Mesodermal cell (in vitro differentiated cells): Measurements from ENCODE around the gene GBE1.
"Not testable (repeated sequence)": the region's sequence is repeated elsewhere in the genome, so short reads cannot be mapped to it uniquely, and the experiment has no call there.

Experiments
- H3K27ac ChIP-seq: 2 replicates; pipeline ENCODE4 v1.7.0; 2013; ENCODE audit warnings: mild to moderate bottlenecking, low read depth, low read length, moderate library complexity; ENCODE audit not compliant: severe bottlenecking
- H3K36me3 ChIP-seq: 2 replicates; pipeline ENCODE4 v1.7.1; 2013; ENCODE audit warnings: mild to moderate bottlenecking, low read length, moderate library complexity; ENCODE audit not compliant: control insufficient read depth, insufficient read depth
- H3K4me1 ChIP-seq: one replicate; pipeline ENCODE4 v1.7.1; 2013; ENCODE audit warnings: mild to moderate bottlenecking, low read length; ENCODE audit not compliant: insufficient read depth, control insufficient read depth, poor library complexity, severe bottlenecking
- H3K4me3 ChIP-seq: 2 replicates; pipeline ENCODE4 v1.7.0; 2013; ENCODE audit warnings: low read length, control low read depth, mild to moderate bottlenecking; ENCODE audit not compliant: insufficient read depth, poor library complexity, severe bottlenecking; ENCODE audit errors: extremely low read depth
- H3K9me3 ChIP-seq: 2 replicates; pipeline ENCODE4 v1.7.1; 2013; ENCODE audit warnings: mild to moderate bottlenecking, low read length, moderate library complexity; ENCODE audit not compliant: control insufficient read depth
- WGBS, 2 experiments: methylation state at CpG; one replicate each; pipeline ENCODE4 v1.1.5; 2013; ENCODE audit warnings: missing lambda C conversion rate in 2 of 2; ENCODE audit not compliant: insufficient coverage in 2 of 2; 5-methylcytosine and 5-hydroxymethylcytosine counted together

The GBE1 gene

GRCh38 chr3:81753416-81754027 lies 7.9 kb downstream of the GBE1 start:
- H3K9me3 ChIP-seq: peaks cover 6% of the 10 kb centered on the region
- peaks cover 23% of the 10 kb centered on the region for H3K36me3 ChIP-seq
- 85 to 86% methylated on average over 1 to 2 of the region's 2 CpGs for WGBS, 2 experiments
- no peaks in the 10 kb centered on the region for H3K4me1 ChIP-seq
- no peak overlapping the region for H3K4me3 ChIP-seq
- H3K27ac ChIP-seq: no peak overlapping the region

GRCh38 chr3:81752604-81753003 lies 8.8 kb downstream of the GBE1 start:
- H3K4me1 ChIP-seq: no peaks in the 10 kb centered on the region
- no peak overlapping the region for H3K27ac ChIP-seq
- peaks cover 14% of the 10 kb centered on the region for H3K36me3 ChIP-seq
- H3K4me3 ChIP-seq: no peak overlapping the region
- H3K9me3 ChIP-seq: peaks cover 6% of the 10 kb centered on the region

- peaks cover 3% of the 10 kb centered on the region for H3K4me1 ChIP-seq
Observed at GRCh38 chr3:81749265-81749664, 12.2 kb downstream of the GBE1 start.

GRCh38 chr3:81747280-81747679 lies 14.2 kb downstream of the GBE1 start:
- H3K9me3 ChIP-seq, H3K27ac ChIP-seq, H3K4me3 ChIP-seq, H3K36me3 ChIP-seq: not testable (repeated sequence)
- WGBS, 2 experiments: 83 to 100% methylated on average over 1 of the region's 4 CpGs
- H3K4me1 ChIP-seq: peaks cover 23% of the 10 kb centered on the region

More at GRCh38 chr3:81749265-81749664, 12.2 kb downstream of the GBE1 start:
- Histone ChIP-seq H3K27ac (no peak overlapping the region), H3K9me3 (peaks cover under 1% of the 10 kb centered on the region), H3K4me3 (no peak overlapping the region), H3K36me3 (no peaks in the 10 kb centered on the region)
- no CpG with 5 or more reads among the region's 2 CpGs for WGBS, 2 experiments

GRCh38 chr3:81744366-81744765 lies 17.1 kb downstream of the GBE1 start:
- H3K27ac ChIP-seq: peak overlapping the region; percentile 91
- no peaks in the 10 kb centered on the region for H3K9me3 ChIP-seq
- peaks cover 34% of the 10 kb centered on the region for H3K4me1 ChIP-seq
- no peak overlapping the region for H3K4me3 ChIP-seq
- no peaks in the 10 kb centered on the region for H3K36me3 ChIP-seq

GRCh38 chr3:81743096-81744025 lies 18.1 kb downstream of the GBE1 start:
- Histone ChIP-seq H3K9me3 (no peaks in the 10 kb centered on the region), H3K4me3 (no peak overlapping the region), H3K4me1 (peaks cover 34% of the 10 kb centered on the region), H3K36me3 (no peaks in the 10 kb centered on the region), H3K27ac (peak overlapping the region; percentile 91)
- whole genome bisulfite sequencing, 2 experiments: 83 to 93% methylated on average over 3 to 4 of the region's 5 CpGs

GRCh38 chr3:81742581-81742980 lies 18.9 kb downstream of the GBE1 start:
- no peaks in the 10 kb centered on the region for H3K9me3 ChIP-seq
- H3K4me1 ChIP-seq: peaks cover 34% of the 10 kb centered on the region
- H3K4me3 ChIP-seq: no peak overlapping the region
- no peaks in the 10 kb centered on the region for H3K36me3 ChIP-seq
- 92% methylated on average over 2 to 3 of the region's 6 CpGs for WGBS, 2 experiments
- peak overlapping the region; percentile 91 for H3K27ac ChIP-seq

GRCh38 chr3:81741216-81741615 lies 20.2 kb downstream of the GBE1 start:
- Histone ChIP-seq H3K4me1 (peaks cover 34% of the 10 kb centered on the region), H3K9me3 (no peaks in the 10 kb centered on the region), H3K27ac (no peak overlapping the region), H3K4me3 (no peak overlapping the region), H3K36me3 (no peaks in the 10 kb centered on the region)
- no CpG with 5 or more reads among the region's 1 CpG for WGBS, 2 experiments

- H3K4me1 ChIP-seq: peaks cover 34% of the 10 kb centered on the region
- H3K36me3 ChIP-seq: no peaks in the 10 kb centered on the region
- H3K9me3 ChIP-seq: no peaks in the 10 kb centered on the region
- H3K4me3 ChIP-seq: no peak overlapping the region
- no peak overlapping the region for H3K27ac ChIP-seq
- no CpG with 5 or more reads among the region's 1 CpG for WGBS, 2 experiments
Observed at GRCh38 chr3:81740731-81741130, 20.7 kb downstream of the GBE1 start.

- no peak overlapping the region for H3K4me3 ChIP-seq
- WGBS, 2 experiments: 92 to 99% methylated on average over 4 of the region's 5 CpGs
- no peaks in the 10 kb centered on the region for H3K36me3 ChIP-seq
- H3K4me1 ChIP-seq: peaks cover under 1% of the 10 kb centered on the region
- H3K27ac ChIP-seq: no peak overlapping the region
- H3K9me3 ChIP-seq: no peaks in the 10 kb centered on the region
Observed at GRCh38 chr3:81735334-81735733, 26.1 kb downstream of the GBE1 start.

- no peaks in the 10 kb centered on the region for H3K36me3 ChIP-seq
- H3K4me1 ChIP-seq: peaks cover 2% of the 10 kb centered on the region
- WGBS, 2 experiments: 100% methylated on average over 1 of the region's 1 CpG; no CpG with 5 or more reads in 1 of the 2 experiments
- no peaks in the 10 kb centered on the region for H3K9me3 ChIP-seq
- no peak overlapping the region for H3K4me3 ChIP-seq
- H3K27ac ChIP-seq: no peak overlapping the region
Observed at GRCh38 chr3:81734742-81735141, 26.7 kb downstream of the GBE1 start.
